SH-SY5Y (cell line): ENCODE measurements around the gene ZMYM4.

Experiments
- GATA2 ChIP-seq: IDR thresholded peaks from 2 replicates; pipeline ENCODE4 v1.6.1; 2011; ENCODE audit warnings: mild to moderate bottlenecking, low read depth, low read length
- GATA3 ChIP-seq: IDR thresholded peaks from 2 replicates; pipeline ENCODE4 v1.6.1; 2011; ENCODE audit warnings: low read depth, mild to moderate bottlenecking, low read length, moderate library complexity

- TF ChIP-seq GATA2, result no peak
- TF ChIP-seq GATA3, result no peak
Observed at GRCh38 chr1:35345439-35345981, 77.0 kb downstream of the ZMYM4 start.
